NT2/D1 (cell line): ENCODE data around the gene RPN2.

Experiments used
- YY1 ChIP-seq: IDR thresholded peaks from 2 replicates; pipeline ENCODE4 v1.6.1; 2011; ENCODE audit not compliant: insufficient read length, insufficient read depth
- ZNF274 ChIP-seq: IDR thresholded peaks from 2 replicates; pipeline ENCODE4 v1.6.1; 2011; ENCODE audit warnings: mild to moderate bottlenecking, low read depth, low read length

- TF ChIP-seq YY1 (no peak), ZNF274 (no peak)
Measured at GRCh38 chr20:37231947-37232630, 53.0 kb downstream of the RPN2 start.
